Measurements from ENCODE around the gene PATJ. TPM values are rescaled to one million over a fixed set of nuclear protein-coding genes. Genes with fewer than 3 reads are reported as not detected.

The PATJ gene
- polyA plus RNA-seq, 1 of the 3 experiments (the other 2 are of a cell fraction): 3.0 TPM

- H3K9me2 ChIP-seq: no peaks in the 10 kb centered on the region
These were observed 464.9 kb downstream of the PATJ start for GRCh38 chr1:62207187-62207586.

GRCh38 chr1:62208087-62208486 is 465.8 kb downstream of the PATJ start:
- no peaks in the 10 kb centered on the region for H3K79me2 ChIP-seq (ENCODE audit: insufficient read depth)
- POLR2A ChIA-PET: interaction anchor here (0.7 kb wide), 1 partner anchor 176 kb away, joined by 3 read pairs; no protein-coding TSS in a partner anchor
- H3K4me1 ChIP-seq (ENCODE audit: control insufficient read depth in 1 of 2, insufficient read depth in 2 of 2, low read depth in 1 of 2, low read length in 1 of 2): no peaks in the 10 kb centered on the region
- no peaks in the 10 kb centered on the region for H3F3A ChIP-seq (replicated peaks; ENCODE audit: insufficient read depth)
- no peak for DNase-seq
- CTCF ChIA-PET: no interaction called here
- no peaks in the 10 kb centered on the region for H3K36me3 ChIP-seq (replicated peaks in 1 of 2; ENCODE audit: control insufficient read depth in 1 of 2, insufficient read depth in 2 of 2, low read length in 1 of 2)
- H3K4me3 ChIP-seq (ENCODE audit: low read depth in 2 of 2, low read length in 1 of 2): no peak overlapping the region
- H3K9me2 ChIP-seq: no peaks in the 10 kb centered on the region
- no peaks in the 10 kb centered on the region for H4K20me1 ChIP-seq (ENCODE audit: insufficient read depth)
- no peaks in the 10 kb centered on the region for H3K27me3 ChIP-seq (ENCODE audit: insufficient read depth)
- H2AFZ ChIP-seq (ENCODE audit: low read depth): no peak overlapping the region
- H3K4me2 ChIP-seq: no peak overlapping the region
- 62% methylated on average over 5 of the region's 5 CpGs for WGBS (ENCODE audit: low lambda C conversion rate)
- TF ChIP-seq YY1 (IDR thresholded peaks at IDR 0.05; ENCODE audit: low read depth) (no peak), NFIC (IDR thresholded peaks at IDR 0.05; ENCODE audit: borderline replicate concordance) (no peak), CHD2 (IDR thresholded peaks at IDR 0.05; ENCODE audit: low read length, partially characterized antibody) (no peak), GABPA (IDR thresholded peaks at IDR 0.05; ENCODE audit: low read depth) (no peak), SIN3A (IDR thresholded peaks at IDR 0.05; ENCODE audit: borderline replicate concordance, low read depth, low read length) (no peak), RXRA (IDR thresholded peaks at IDR 0.05; ENCODE audit: borderline replicate concordance, low read depth) (no peak), NRF1 (IDR thresholded peaks at IDR 0.05; ENCODE audit: low read depth, low read length) (no peak), REST (IDR thresholded peaks at IDR 0.05; ENCODE audit: low read depth, low read length) (no peak)
- no peaks in the 10 kb centered on the region for H3K9me3 ChIP-seq
- no peak overlapping the region for H3K27ac ChIP-seq (ENCODE audit: low read depth in 2 of 2, low read length in 1 of 2)
- no peak overlapping the region for H3K9ac ChIP-seq

More at GRCh38 chr1:62207187-62207586, 464.9 kb downstream of the PATJ start:
- H3K4me2 ChIP-seq: no peak overlapping the region
- no peaks in the 10 kb centered on the region for H4K20me1 ChIP-seq (ENCODE audit: insufficient read depth)
- no peaks in the 10 kb centered on the region for H3K9me3 ChIP-seq
- no peak overlapping the region for H3K4me3 ChIP-seq (ENCODE audit: low read depth in 2 of 2, low read length in 1 of 2)
- no peaks in the 10 kb centered on the region for H3K27me3 ChIP-seq (ENCODE audit: insufficient read depth)
- no peaks in the 10 kb centered on the region for H3K4me1 ChIP-seq (ENCODE audit: control insufficient read depth in 1 of 2, insufficient read depth in 2 of 2, low read depth in 1 of 2, low read length in 1 of 2)
- H3K36me3 ChIP-seq (replicated peaks in 1 of 2; ENCODE audit: control insufficient read depth in 1 of 2, insufficient read depth in 2 of 2, low read length in 1 of 2): no peaks in the 10 kb centered on the region
- ChIA-PET POLR2A (no interaction called here), CTCF (interaction anchor here (0.5 kb wide), 1 partner anchor 67 kb away, joined by 3 read pairs; no protein-coding TSS in a partner anchor)
- H3K79me2 ChIP-seq (ENCODE audit: insufficient read depth): no peaks in the 10 kb centered on the region
- DNase-seq: no peak
- H3K9ac ChIP-seq: no peak overlapping the region
- WGBS (ENCODE audit: low lambda C conversion rate): 63% methylated on average over 2 of the region's 2 CpGs
- H3K27ac ChIP-seq (ENCODE audit: low read depth in 2 of 2, low read length in 1 of 2): no peak overlapping the region
- H3F3A ChIP-seq (replicated peaks; ENCODE audit: insufficient read depth): no peaks in the 10 kb centered on the region
- no peak overlapping the region for H2AFZ ChIP-seq (ENCODE audit: low read depth)
- TF ChIP-seq MXI1 (IDR thresholded peaks at IDR 0.05; ENCODE audit: low read depth, low read length) (no peak), CTCF (IDR thresholded peaks at IDR 0.05) (no peak), JUND (IDR thresholded peaks at IDR 0.05) (no peak), FOXJ3 (CRISPR knock-in tag; IDR thresholded peaks at IDR 0.05) (no peak)

All from SK-N-SH (cell line).